Stimulated activated CD4-positive, alpha-beta T cell treated with anti-CD3 and anti-CD28 coated beads, TNF-alpha, amount 100 ng/mL, for 48 hours (primary cell): Measurements from ENCODE around the gene SPINK4.

Source experiments
- DNase-seq, 3 donors: peaks; one replicate each; pipeline ENCODE4 v3.0.0-alpha.2; 2020; ENCODE audit warnings: low read depth in 3 of 3

SPINK4 gene

DNA sequence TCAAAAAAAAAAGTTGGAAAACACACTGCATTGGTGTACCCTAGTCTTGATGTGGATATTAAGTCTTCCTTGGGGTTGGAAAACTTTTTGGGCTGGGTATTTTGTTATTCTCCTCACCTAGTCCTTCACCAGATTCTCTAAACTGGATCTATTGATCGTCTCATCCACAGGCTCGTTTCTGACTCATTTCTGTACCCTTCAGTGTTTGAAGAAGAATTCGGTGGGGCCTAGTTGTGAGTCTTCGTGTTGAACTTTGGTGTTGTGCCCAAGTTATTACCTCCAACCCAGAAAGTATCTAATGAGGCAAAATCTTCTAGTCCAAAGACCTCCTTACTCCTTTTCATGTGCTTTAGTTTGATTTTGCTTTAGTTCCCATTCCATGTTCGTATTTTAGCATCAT is 51.9 kb downstream of the SPINK4 start:
- DNase-seq, result no peak

GRCh38 chr9:33293782-33294181 is 53.8 kb downstream of the SPINK4 start:
- DNase-seq, result no peak

GRCh38 chr9:33294670-33295432 is 54.9 kb downstream of the SPINK4 start:
- no peak for DNase-seq

- no peak for DNase-seq
These were observed 55.6 kb downstream of the SPINK4 start for GRCh38 chr9:33295571-33295970.

DNA sequence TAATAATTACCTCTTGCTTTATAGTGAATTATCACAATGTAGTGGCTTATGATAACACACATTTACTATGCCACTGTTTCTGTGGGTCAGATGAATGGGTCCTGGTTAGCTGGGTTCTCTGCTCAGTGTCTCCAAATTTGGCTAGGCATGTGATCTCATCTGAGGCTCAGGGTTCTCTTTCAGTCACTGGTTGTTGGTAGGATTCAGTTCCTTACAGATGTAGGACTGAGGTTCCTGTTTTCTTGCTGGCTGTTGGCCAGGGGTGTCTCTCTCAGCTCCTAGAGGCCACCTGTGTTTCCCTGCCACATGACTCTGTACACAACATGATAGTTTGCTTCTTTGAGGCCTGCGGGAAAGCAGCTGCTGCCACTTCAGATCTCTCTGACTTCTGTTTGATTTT is 57.5 kb downstream of the SPINK4 start:
- no peak for DNase-seq
